Measurements from ENCODE around the gene AP1G1.
"Not testable (repeated sequence)": the region's sequence is repeated elsewhere in the genome, so short reads cannot be mapped to it uniquely, and the experiment has no call there.

The AP1G1 gene

GRCh38 chr16:71817155-71817500, 8.5 kb upstream of the AP1G1 start:
- H3K4me1 ChIP-seq (ENCODE audit: control extremely low read depth in 1 of 4, control insufficient read depth in 4 of 4, insufficient read depth in 4 of 4, low read length in 3 of 4); H3K27me3 ChIP-seq (replicated peaks in 2 of 5; ENCODE audit: control insufficient read depth in 4 of 5, insufficient read depth in 5 of 5, low read length in 4 of 5); H3K36me3 ChIP-seq (ENCODE audit: control insufficient read depth in 4 of 4, insufficient read depth in 4 of 4, low read length in 3 of 4); H3K27ac ChIP-seq (ENCODE audit: insufficient read depth in 1 of 2, low read depth in 1 of 2, low read length in 2 of 2, poor library complexity in 1 of 2, severe bottlenecking in 2 of 2); H3K9me3 ChIP-seq (ENCODE audit: control extremely low read depth in 1 of 5, control insufficient read depth in 4 of 5, insufficient read depth in 2 of 5, low read depth in 1 of 5, low read length in 4 of 5); POLR2A ChIA-PET; DNase-seq; H3K4me3 ChIP-seq (ENCODE audit: control insufficient read depth in 1 of 7, extremely low read depth in 1 of 7, insufficient read depth in 4 of 7, low read depth in 2 of 7, low read length in 6 of 7): not testable (repeated sequence)
- 94% methylated on average over 9 of the region's 10 CpGs for WGBS (ENCODE audit: insufficient coverage)
- CTCF ChIA-PET = interaction anchor here (0.6 kb wide), 1 partner anchor 165 kb away, joined by 3 read pairs; no protein-coding TSS in a partner anchor

- peak; percentile 81 to 94 (median 93) for DNase-seq
- Histone ChIP-seq H3K27me3 (replicated peaks in 2 of 5; ENCODE audit: control insufficient read depth in 4 of 5, insufficient read depth in 5 of 5, low read length in 4 of 5) (no peaks in the 10 kb centered on the region), H3K36me3 (ENCODE audit: control insufficient read depth in 4 of 4, insufficient read depth in 4 of 4, low read length in 3 of 4) (peaks cover 0 to 2% (median 0%) of the 10 kb centered on the region in 4 experiments), H3K9me3 (ENCODE audit: control extremely low read depth in 1 of 5, control insufficient read depth in 4 of 5, insufficient read depth in 2 of 5, low read depth in 1 of 5, low read length in 4 of 5) (no peaks in the 10 kb centered on the region), H3K27ac (ENCODE audit: insufficient read depth in 1 of 2, low read depth in 1 of 2, low read length in 2 of 2, poor library complexity in 1 of 2, severe bottlenecking in 2 of 2) (peak overlapping the region; percentile 71 to 100), H3K4me3 (ENCODE audit: control insufficient read depth in 1 of 7, extremely low read depth in 1 of 7, insufficient read depth in 4 of 7, low read depth in 2 of 7, low read length in 6 of 7) (peak overlapping the region in 2 of 7 experiments; percentile 40 to 60), H3K4me1 (ENCODE audit: control extremely low read depth in 1 of 4, control insufficient read depth in 4 of 4, insufficient read depth in 4 of 4, low read length in 3 of 4) (peaks cover 9 to 48% (median 28%) of the 10 kb centered on the region in 4 experiments)
- ChIA-PET POLR2A (no interaction called here), CTCF (interaction anchor here (0.9 to 2.0 kb wide), 4 partner anchors 12 to 73 kb away, joined by 3 to 6 read pairs (median 4); partner anchors contain the start of gene ZNF821)
- WGBS (ENCODE audit: insufficient coverage) = 0% methylated on average over 1 of the region's 5 CpGs
Measured at GRCh38 chr16:71811261-71811803, 2.7 kb upstream of the AP1G1 start.

GRCh38 chr16:71810155-71810530, 1.5 kb upstream of the AP1G1 start:
- 100% methylated on average over 7 of the region's 11 CpGs for WGBS (ENCODE audit: insufficient coverage)
- peak overlapping the region; percentile 79 to 100 for H3K27ac ChIP-seq (ENCODE audit: insufficient read depth in 1 of 2, low read depth in 1 of 2, low read length in 2 of 2, poor library complexity in 1 of 2, severe bottlenecking in 2 of 2)
- peak in 1 of 3 donors; percentile 9 for DNase-seq
- POLR2A ChIA-PET; H3K9me3 ChIP-seq (ENCODE audit: control extremely low read depth in 1 of 5, control insufficient read depth in 4 of 5, insufficient read depth in 2 of 5, low read depth in 1 of 5, low read length in 4 of 5); H3K36me3 ChIP-seq (ENCODE audit: control insufficient read depth in 4 of 4, insufficient read depth in 4 of 4, low read length in 3 of 4); H3K27me3 ChIP-seq (replicated peaks in 2 of 5; ENCODE audit: control insufficient read depth in 4 of 5, insufficient read depth in 5 of 5, low read length in 4 of 5); H3K4me3 ChIP-seq (ENCODE audit: control insufficient read depth in 1 of 7, extremely low read depth in 1 of 7, insufficient read depth in 4 of 7, low read depth in 2 of 7, low read length in 6 of 7): not testable (repeated sequence)
- CTCF ChIA-PET = interaction anchor here (1.4 to 2.0 kb wide), 2 partner anchors 33 to 73 kb away, joined by 3 to 6 read pairs; no protein-coding TSS in a partner anchor
- H3K4me1 ChIP-seq (ENCODE audit: control extremely low read depth in 1 of 4, control insufficient read depth in 4 of 4, insufficient read depth in 4 of 4, low read length in 3 of 4) = peaks cover 9 to 50% (median 28%) of the 10 kb centered on the region in 4 experiments

- ChIA-PET CTCF (interaction anchor here (0.9 to 1.9 kb wide), 5 partner anchors 13 to 75 kb away, joined by 3 to 7 read pairs (median 4); no protein-coding TSS in a partner anchor), POLR2A (interaction anchor here (1.5 kb wide), 1 partner anchor 39 kb away, joined by 3 read pairs; no protein-coding TSS in a partner anchor)
- under 1% methylated on average over 31 of the region's 44 CpGs for WGBS (ENCODE audit: insufficient coverage)
- Histone ChIP-seq H3K9me3 (ENCODE audit: control extremely low read depth in 1 of 5, control insufficient read depth in 4 of 5, insufficient read depth in 2 of 5, low read depth in 1 of 5, low read length in 4 of 5) (no peaks in the 10 kb centered on the region), H3K27me3 (replicated peaks in 2 of 5; ENCODE audit: control insufficient read depth in 4 of 5, insufficient read depth in 5 of 5, low read length in 4 of 5) (no peaks in the 10 kb centered on the region), H3K4me1 (ENCODE audit: control extremely low read depth in 1 of 4, control insufficient read depth in 4 of 4, insufficient read depth in 4 of 4, low read length in 3 of 4) (peaks cover 9 to 50% (median 28%) of the 10 kb centered on the region in 4 experiments), H3K36me3 (ENCODE audit: control insufficient read depth in 4 of 4, insufficient read depth in 4 of 4, low read length in 3 of 4) (peaks cover 0 to 2% (median 0%) of the 10 kb centered on the region in 4 experiments), H3K27ac (ENCODE audit: insufficient read depth in 1 of 2, low read depth in 1 of 2, low read length in 2 of 2, poor library complexity in 1 of 2, severe bottlenecking in 2 of 2) (peak overlapping the region; percentile 99 to 100), H3K4me3 (ENCODE audit: control insufficient read depth in 1 of 7, extremely low read depth in 1 of 7, insufficient read depth in 4 of 7, low read depth in 2 of 7, low read length in 6 of 7) (peak overlapping the region; percentile 85 to 99 (median 98))
- DNase-seq = peak in 1 of 3 donors; percentile 11
Measured at GRCh38 chr16:71807905-71808592, 585 bp downstream of the AP1G1 start.

GRCh38 chr16:71803305-71803690, 5.3 kb downstream of the AP1G1 start:
- 100% methylated on average over 1 of the region's 1 CpG for WGBS (ENCODE audit: insufficient coverage)
- ChIA-PET POLR2A (interaction anchor here (0.6 kb wide), 1 partner anchor 144 kb away, joined by 4 read pairs; no protein-coding TSS in a partner anchor), CTCF (no interaction called here)
- Histone ChIP-seq H3K27me3 (replicated peaks in 2 of 5; ENCODE audit: control insufficient read depth in 4 of 5, insufficient read depth in 5 of 5, low read length in 4 of 5) (no peaks in the 10 kb centered on the region), H3K36me3 (ENCODE audit: control insufficient read depth in 4 of 4, insufficient read depth in 4 of 4, low read length in 3 of 4) (peaks cover 0 to 6% (median 3%) of the 10 kb centered on the region in 4 experiments), H3K27ac (ENCODE audit: insufficient read depth in 1 of 2, low read depth in 1 of 2, low read length in 2 of 2, poor library complexity in 1 of 2, severe bottlenecking in 2 of 2) (no peak overlapping the region), H3K9me3 (ENCODE audit: control extremely low read depth in 1 of 5, control insufficient read depth in 4 of 5, insufficient read depth in 2 of 5, low read depth in 1 of 5, low read length in 4 of 5) (no peaks in the 10 kb centered on the region), H3K4me3 (ENCODE audit: control insufficient read depth in 1 of 7, extremely low read depth in 1 of 7, insufficient read depth in 4 of 7, low read depth in 2 of 7, low read length in 6 of 7) (no peak overlapping the region), H3K4me1 (ENCODE audit: control extremely low read depth in 1 of 4, control insufficient read depth in 4 of 4, insufficient read depth in 4 of 4, low read length in 3 of 4) (peaks cover 5 to 20% (median 12%) of the 10 kb centered on the region in 4 experiments)
- DNase-seq = no peak

- ChIA-PET POLR2A (no interaction called here), CTCF (no interaction called here)
- Histone ChIP-seq H3K9me3 (ENCODE audit: control extremely low read depth in 1 of 5, control insufficient read depth in 4 of 5, insufficient read depth in 2 of 5, low read depth in 1 of 5, low read length in 4 of 5) (no peaks in the 10 kb centered on the region), H3K27me3 (replicated peaks in 2 of 5; ENCODE audit: control insufficient read depth in 4 of 5, insufficient read depth in 5 of 5, low read length in 4 of 5) (no peaks in the 10 kb centered on the region), H3K4me3 (ENCODE audit: control insufficient read depth in 1 of 7, extremely low read depth in 1 of 7, insufficient read depth in 4 of 7, low read depth in 2 of 7, low read length in 6 of 7) (no peak overlapping the region), H3K4me1 (ENCODE audit: control extremely low read depth in 1 of 4, control insufficient read depth in 4 of 4, insufficient read depth in 4 of 4, low read length in 3 of 4) (peaks cover 5 to 23% (median 18%) of the 10 kb centered on the region in 4 experiments), H3K36me3 (ENCODE audit: control insufficient read depth in 4 of 4, insufficient read depth in 4 of 4, low read length in 3 of 4) (peaks cover 0 to 10% (median 6%) of the 10 kb centered on the region in 4 experiments), H3K27ac (ENCODE audit: insufficient read depth in 1 of 2, low read depth in 1 of 2, low read length in 2 of 2, poor library complexity in 1 of 2, severe bottlenecking in 2 of 2) (no peak overlapping the region)
- WGBS (ENCODE audit: insufficient coverage) = no CpG with 5 or more reads among the region's 2 CpGs
- no peak for DNase-seq
Measured at GRCh38 chr16:71796501-71797097, 12.0 kb downstream of the AP1G1 start.

All from common myeloid progenitor, CD34-positive (primary cell).